IPS-15b (cell line): Measurements from ENCODE around the gene TTLL8.

Experiments
- H3K27me3 ChIP-seq: one replicate; pipeline ENCODE4 v1.6.1; 2013; ENCODE audit warnings: low read length; ENCODE audit not compliant: control insufficient read depth, insufficient read depth
- H3K36me3 ChIP-seq: one replicate; pipeline ENCODE4 v1.6.1; 2013; ENCODE audit warnings: low read length; ENCODE audit not compliant: control insufficient read depth, insufficient read depth
- H3K4me1 ChIP-seq: one replicate; pipeline ENCODE4 v1.6.1; 2013; ENCODE audit warnings: mild to moderate bottlenecking, low read length; ENCODE audit not compliant: control insufficient read depth, insufficient read depth
- H3K4me3 ChIP-seq: one replicate; pipeline ENCODE4 v1.5.1; 2013; ENCODE audit warnings: low read depth, low read length
- H3K9ac ChIP-seq: one replicate; pipeline ENCODE4 v1.6.1; 2013; ENCODE audit warnings: low read depth, mild to moderate bottlenecking, low read length
- H3K9me3 ChIP-seq: one replicate; pipeline ENCODE4 v1.6.1; 2013; ENCODE audit warnings: mild to moderate bottlenecking, low read length; ENCODE audit not compliant: control insufficient read depth, insufficient read depth

The TTLL8 gene

DNA sequence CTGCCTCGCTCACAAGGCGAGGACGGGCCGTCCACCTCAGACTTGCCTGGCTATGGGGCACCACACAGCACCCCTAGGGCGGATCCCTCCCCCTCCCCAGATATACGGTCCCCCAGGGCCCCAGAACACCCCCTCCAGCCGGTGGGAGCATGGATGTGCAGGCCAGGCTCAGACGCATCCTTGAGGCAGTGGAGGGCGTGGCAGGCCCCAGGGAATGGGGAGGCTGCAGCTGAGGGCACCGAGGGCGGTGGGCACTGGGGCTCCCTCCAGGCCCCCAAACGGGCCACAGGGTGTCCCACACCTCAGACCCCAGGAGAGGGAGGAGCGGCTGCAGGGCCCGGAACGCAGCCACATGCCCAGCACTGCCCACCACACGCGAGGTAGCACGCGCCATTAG lies 12.1 kb downstream of the TTLL8 start:
- H3K9ac ChIP-seq, result no peak overlapping the region
- H3K4me1 ChIP-seq, result no peaks in the 10 kb centered on the region
- H3K4me3 ChIP-seq, result no peak overlapping the region
- no peaks in the 10 kb centered on the region for H3K9me3 ChIP-seq
- H3K27me3 ChIP-seq, result no peaks in the 10 kb centered on the region
- no peaks in the 10 kb centered on the region for H3K36me3 ChIP-seq

DNA sequence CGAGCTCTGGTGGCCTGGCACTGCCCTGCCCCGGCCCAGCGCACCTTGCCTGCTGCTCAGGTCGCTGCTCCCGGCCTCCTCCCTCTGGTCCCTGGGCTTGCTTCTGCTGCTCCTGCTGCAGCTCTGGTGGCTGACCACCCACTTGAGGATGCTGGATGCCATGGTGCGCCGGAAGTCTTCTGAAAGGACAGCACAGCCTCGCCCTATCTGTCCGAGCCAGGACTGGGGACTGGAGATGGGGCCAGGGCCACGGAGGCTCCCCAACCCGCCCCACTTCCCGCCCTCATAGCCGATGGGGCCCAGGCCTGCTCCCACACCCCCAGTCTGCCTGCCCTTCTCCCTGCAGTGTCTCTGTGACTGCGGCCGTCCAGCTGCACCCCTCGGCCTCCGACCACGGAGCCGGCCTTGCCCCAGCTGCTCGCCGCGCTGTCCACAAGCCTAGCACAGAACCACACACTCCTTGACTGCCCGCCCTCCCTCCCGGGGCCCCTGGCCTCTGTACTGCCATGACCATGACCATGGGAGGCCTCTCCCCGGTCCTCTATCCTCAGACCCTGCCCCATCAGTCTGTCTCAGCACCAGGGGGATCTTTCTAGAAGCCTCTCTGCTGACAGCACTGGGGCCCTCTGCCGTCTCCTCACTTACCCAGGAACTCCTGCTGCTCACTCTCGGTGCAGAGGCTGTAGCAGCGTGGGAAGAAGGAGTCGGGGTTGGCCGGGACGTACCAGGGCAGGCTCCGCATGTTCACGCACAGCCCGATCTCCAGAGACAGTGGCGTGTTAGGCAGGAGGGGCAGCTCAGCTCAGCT lies 12.7 kb downstream of the TTLL8 start:
- Histone ChIP-seq H3K9me3 (no peaks in the 10 kb centered on the region), H3K4me3 (no peak overlapping the region), H3K4me1 (no peaks in the 10 kb centered on the region), H3K36me3 (no peaks in the 10 kb centered on the region), H3K9ac (no peak overlapping the region), H3K27me3 (no peaks in the 10 kb centered on the region)

DNA sequence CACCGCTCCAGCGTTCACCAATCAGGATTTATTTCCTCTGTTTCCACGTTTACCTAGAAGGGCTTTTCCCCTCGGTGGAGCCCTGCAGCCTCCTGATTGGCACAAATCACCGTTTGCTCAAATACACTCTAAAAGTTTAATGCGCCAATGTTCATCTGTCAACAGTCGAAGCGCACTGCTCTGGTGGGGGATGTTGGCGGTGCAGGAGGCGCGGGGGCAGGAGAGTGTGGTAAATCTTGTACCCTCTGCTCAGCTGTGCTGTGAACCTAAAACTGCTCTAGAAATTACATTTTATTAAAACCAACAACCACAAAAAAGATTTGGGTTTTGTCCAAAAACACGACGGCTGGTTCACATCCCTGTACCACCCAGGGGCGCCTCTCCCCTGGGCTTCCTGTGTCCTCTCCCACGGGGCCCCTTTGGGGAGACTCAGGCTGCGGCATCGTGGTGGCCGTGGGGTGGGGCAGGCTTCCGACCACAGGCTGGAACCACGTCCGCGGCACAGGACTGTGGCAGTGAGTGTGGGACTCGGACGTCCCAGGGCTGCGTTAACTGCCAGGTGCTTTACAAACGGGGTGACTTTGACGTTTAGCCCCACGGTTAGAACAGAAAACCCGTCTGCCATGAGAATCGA lies 13.5 kb downstream of the TTLL8 start:
- Histone ChIP-seq H3K9me3 (no peaks in the 10 kb centered on the region), H3K9ac (no peak overlapping the region), H3K36me3 (no peaks in the 10 kb centered on the region), H3K4me3 (no peak overlapping the region), H3K27me3 (no peaks in the 10 kb centered on the region), H3K4me1 (no peaks in the 10 kb centered on the region)

DNA sequence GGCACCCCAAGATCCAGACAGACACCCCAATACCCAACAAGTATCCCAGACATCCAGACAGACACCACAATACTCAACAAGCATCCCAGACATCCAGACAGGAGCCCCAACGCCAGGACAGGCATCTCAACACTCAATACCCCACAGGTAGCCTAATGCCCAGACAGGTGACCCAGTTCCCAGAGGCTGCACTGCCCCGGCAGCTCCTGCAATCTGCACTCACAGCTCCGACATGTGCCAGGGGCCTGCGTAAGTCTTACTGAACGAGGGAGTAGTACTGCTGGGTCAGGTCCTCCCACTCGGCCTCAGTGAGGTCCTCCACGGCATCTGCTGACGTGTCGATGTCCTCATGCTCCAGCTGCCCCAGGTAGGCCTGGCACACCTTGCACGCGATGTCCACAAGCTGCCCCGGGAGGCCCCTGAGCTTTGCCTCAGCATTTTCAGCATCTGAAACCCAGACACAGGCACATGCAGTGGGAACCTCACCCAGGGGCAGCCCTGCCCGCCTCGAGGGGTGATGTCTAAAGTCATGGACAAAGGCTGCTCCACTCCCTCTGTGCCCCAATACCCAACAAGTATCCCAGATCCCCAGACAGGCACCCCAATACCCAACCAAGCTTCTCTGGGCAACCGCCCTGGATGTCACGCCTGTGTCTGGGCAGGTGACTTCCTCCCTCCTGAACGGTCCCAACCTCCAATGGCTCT lies 16.6 kb downstream of the TTLL8 start:
- H3K36me3 ChIP-seq, result no peaks in the 10 kb centered on the region
- no peak overlapping the region for H3K4me3 ChIP-seq
- H3K9me3 ChIP-seq, result no peaks in the 10 kb centered on the region
- H3K9ac ChIP-seq, result no peak overlapping the region
- H3K27me3 ChIP-seq, result no peaks in the 10 kb centered on the region
- no peaks in the 10 kb centered on the region for H3K4me1 ChIP-seq

DNA sequence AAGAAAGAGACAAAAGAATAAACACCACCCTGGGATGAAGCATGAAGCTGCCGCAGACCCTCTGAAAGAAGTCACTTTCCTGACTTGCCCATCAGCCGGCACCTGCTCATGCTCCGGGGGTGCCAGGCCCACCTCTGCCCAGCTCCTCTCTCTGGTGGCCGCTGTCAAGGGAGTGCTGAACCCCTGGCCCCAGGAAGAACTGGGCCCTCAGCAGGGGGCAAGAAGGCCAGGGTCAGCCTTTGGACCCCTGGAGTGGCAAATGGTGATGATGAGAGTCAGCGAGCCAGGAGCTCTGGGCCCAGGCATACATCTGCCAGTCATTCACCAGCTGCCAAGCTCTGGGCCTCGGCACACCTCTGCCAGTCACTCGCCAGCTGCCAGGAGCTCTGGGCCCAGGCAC lies 17.4 kb downstream of the TTLL8 start:
- no peak overlapping the region for H3K9ac ChIP-seq
- no peaks in the 10 kb centered on the region for H3K36me3 ChIP-seq
- H3K4me1 ChIP-seq, result no peaks in the 10 kb centered on the region
- H3K27me3 ChIP-seq, result no peaks in the 10 kb centered on the region
- no peak overlapping the region for H3K4me3 ChIP-seq
- H3K9me3 ChIP-seq, result no peaks in the 10 kb centered on the region

DNA sequence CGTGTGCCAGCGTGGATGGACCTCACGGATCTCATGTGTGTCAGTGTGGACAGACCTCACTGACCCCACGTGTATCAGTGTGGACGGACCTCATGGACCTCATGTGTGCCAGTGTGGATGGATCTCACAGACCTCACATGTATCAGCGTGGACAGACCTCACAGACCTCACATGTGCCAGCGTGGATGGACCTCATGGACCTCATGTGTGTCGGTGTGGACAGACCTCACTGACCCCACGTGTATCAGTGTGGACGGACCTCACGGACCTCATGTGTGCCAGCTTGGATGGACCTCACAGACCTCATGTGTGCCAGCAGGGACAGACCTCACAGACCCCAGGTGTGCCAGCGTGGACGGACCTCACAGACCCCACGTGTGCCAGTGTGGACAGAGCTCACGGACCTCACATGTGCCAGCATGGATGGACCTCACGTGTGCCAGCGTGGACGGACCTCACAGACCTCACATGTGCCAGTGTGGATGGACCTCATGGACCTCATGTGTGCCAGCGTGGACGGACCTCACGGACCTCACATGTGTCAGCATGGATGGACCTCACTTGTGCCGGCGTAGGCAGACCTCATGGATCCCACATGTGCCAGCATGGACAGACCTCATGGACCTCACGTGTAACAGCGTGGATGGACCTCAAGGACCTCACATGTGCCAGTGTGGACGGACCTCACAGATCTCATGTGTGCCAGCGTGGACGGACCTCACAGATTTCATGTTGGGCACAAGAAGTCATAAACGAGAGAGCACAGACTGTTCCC lies 18.2 kb downstream of the TTLL8 start:
- Histone ChIP-seq H3K27me3 (no peaks in the 10 kb centered on the region), H3K9ac (no peak overlapping the region), H3K4me3 (no peak overlapping the region), H3K4me1 (no peaks in the 10 kb centered on the region), H3K9me3 (no peaks in the 10 kb centered on the region), H3K36me3 (no peaks in the 10 kb centered on the region)

DNA sequence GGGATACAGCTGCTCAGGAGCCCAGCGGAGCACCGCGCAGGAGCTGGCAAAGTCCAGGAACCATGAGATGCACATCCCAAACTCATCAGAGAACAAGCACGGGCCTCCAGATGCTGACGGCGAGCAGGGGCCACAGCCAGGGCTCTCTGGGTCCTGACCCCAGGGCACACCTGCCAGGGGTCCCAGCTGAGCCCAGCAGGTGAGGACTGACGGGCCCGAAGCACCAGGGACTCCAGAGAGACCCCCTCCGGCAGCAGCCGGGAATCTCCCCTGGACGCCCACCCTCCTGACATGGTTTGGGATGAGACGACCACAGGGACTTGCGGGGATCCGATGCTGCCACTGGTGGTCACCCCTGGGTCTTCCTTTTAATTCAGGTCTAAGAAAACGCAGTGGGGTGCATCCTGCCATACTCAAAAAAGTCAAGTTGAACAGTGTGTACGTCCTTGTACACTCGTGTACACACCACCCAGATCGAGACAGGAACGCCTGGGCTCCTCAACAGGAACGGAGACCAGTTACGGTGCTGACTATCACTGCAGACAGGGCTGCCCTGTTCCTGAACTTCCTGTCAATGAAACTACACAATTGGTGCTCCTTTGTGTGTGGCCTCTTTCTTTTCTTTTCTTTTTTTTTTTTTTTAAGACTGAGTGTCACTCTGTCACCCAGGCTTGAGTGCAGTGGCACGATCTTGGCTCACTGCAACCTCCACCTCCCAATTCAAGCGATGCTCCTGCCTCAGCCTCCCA lies 21.9 kb downstream of the TTLL8 start:
- no peak overlapping the region for H3K4me3 ChIP-seq

GRCh38 chr22:50035131-50035881 lies 22.8 kb downstream of the TTLL8 start:
- Histone ChIP-seq H3K9me3 (no peaks in the 10 kb centered on the region), H3K4me1 (no peaks in the 10 kb centered on the region), H3K9ac (no peak overlapping the region), H3K27me3 (no peaks in the 10 kb centered on the region), H3K36me3 (no peaks in the 10 kb centered on the region), H3K4me3 (no peak overlapping the region)

More for the DNA sequence above, 21.9 kb downstream of the TTLL8 start:
- Histone ChIP-seq H3K36me3 (no peaks in the 10 kb centered on the region), H3K27me3 (no peaks in the 10 kb centered on the region), H3K4me1 (no peaks in the 10 kb centered on the region), H3K9ac (no peak overlapping the region), H3K9me3 (no peaks in the 10 kb centered on the region)

DNA sequence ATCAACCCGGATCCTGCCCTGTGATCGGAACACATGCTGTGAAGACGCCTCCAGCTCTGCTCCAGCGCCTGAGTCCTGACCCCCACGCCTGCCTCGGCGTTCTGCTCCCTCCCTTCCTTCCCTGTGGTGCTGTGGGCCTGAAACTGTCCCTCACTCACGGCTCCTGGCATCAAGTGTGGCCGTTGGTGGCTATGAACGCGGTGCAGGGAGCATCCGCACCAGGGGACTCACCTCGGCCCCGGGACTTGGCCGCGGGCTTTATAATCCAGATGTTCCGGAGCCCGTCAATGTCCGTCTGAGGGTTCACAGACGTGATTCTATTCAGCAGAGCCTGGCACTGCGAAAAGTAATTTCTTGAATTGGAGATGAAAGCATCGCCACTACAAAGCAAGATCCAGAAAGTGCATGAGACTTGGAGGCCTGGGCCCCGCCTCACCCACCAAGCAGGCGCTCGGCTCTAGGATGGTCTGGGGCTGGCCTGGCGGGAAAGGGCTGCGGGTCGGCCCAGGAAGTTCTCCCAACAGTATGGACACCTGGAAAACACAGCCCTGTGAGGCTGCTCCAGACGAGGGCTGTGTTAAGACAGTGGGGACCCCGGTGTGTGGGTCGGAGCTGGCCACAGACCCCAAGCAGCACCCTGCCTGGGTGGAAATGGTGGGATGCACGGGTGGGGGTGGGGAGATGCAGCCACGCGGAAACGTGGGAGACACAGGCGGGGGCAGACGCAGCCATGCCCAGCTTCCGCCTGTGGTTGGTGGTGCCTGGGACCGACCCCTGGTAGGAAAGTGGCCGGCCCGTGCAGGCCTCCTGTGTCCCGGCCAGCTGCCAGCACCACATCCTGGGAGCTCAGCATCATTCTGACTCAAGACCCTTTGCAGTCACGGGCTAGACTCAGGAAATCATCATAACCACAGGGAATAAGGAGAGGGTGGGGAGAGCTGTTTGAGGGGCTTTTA lies 23.7 kb downstream of the TTLL8 start:
- Histone ChIP-seq H3K4me3 (no peak overlapping the region), H3K9ac (no peak overlapping the region), H3K36me3 (no peaks in the 10 kb centered on the region), H3K4me1 (no peaks in the 10 kb centered on the region), H3K27me3 (no peaks in the 10 kb centered on the region), H3K9me3 (no peaks in the 10 kb centered on the region)
